GM23338 (cell line): Measurements from ENCODE around the gene PTPRN2.

Experiments used
- CREB1 ChIP-seq: fragments of 250-450 bp; sonication (Bioruptor Pico); IDR thresholded peaks from 2 replicates; pipeline ENCODE4 v1.5.0; 2020; ENCODE audit warnings: low read depth, mild to moderate bottlenecking, moderate library complexity
- CTCF ChIP-seq, 2 experiments: fragments of 200-600 bp in 1 of 2; sonication (generic) in 1 of 2; conservative IDR thresholded peaks; 2 replicates each; pipeline versions ENCODE4 v1.5.1 to v1.6.1; 2016 to 2017; ENCODE audit warnings: antibody characterized with exemption in 2 of 2, low read depth in 2 of 2, mild to moderate bottlenecking in 2 of 2, moderate library complexity in 1 of 2
- EZH2 ChIP-seq: fragments of 200-600 bp; sonication (generic); IDR thresholded peaks from one replicate; pipeline ENCODE4 v1.8.0; 2017; ENCODE audit warnings: antibody characterized with exemption, mild to moderate bottlenecking, low read depth; ENCODE audit not compliant: unreplicated experiment
- EZH2phosphoT487 ChIP-seq: fragments of 200-600 bp; sonication (generic); IDR thresholded peaks from one replicate; pipeline ENCODE4 v1.8.1; 2018; ENCODE audit warnings: antibody characterized with exemption; ENCODE audit not compliant: unreplicated experiment
- NANOG ChIP-seq: IDR thresholded peaks from 2 replicates; pipeline ENCODE4 v1.6.1; 2016; ENCODE audit warnings: antibody characterized with exemption, borderline replicate concordance
- POLR2AphosphoS5 ChIP-seq: IDR thresholded peaks from 2 replicates; pipeline ENCODE4 v1.6.1; 2016; ENCODE audit warnings: antibody characterized with exemption, low read depth
- REST ChIP-seq: IDR thresholded peaks from one replicate; pipeline ENCODE4 v1.6.1; 2018; ENCODE audit warnings: antibody characterized with exemption; ENCODE audit not compliant: unreplicated experiment
- STAT1 ChIP-seq: IDR thresholded peaks from one replicate; pipeline ENCODE4 v1.6.1; 2016; ENCODE audit warnings: antibody characterized with exemption; ENCODE audit not compliant: unreplicated experiment
- ZNF462 ChIP-seq: fragments of 250-450 bp; sonication (Bioruptor Pico); IDR thresholded peaks from 2 replicates; pipeline ENCODE4 v1.5.0; 2020; ENCODE audit warnings: mild to moderate bottlenecking, moderate library complexity

GRCh38 chr7:158574308-158575036 is 13.2 kb downstream of the PTPRN2 start:
- peak; percentile 7 to 26; a peak in 2 of 4 replicates for TF ChIP-seq CTCF (conservative IDR thresholded peaks at IDR 0.05; ENCODE audit: low read depth in 2 of 2)
- TF ChIP-seq CREB1 (CRISPR knock-in tag), result no peak
- TF ChIP-seq EZH2, result no peak
- no peak for TF ChIP-seq POLR2AphosphoS5
- no peak for TF ChIP-seq EZH2phosphoT487
- no peak for TF ChIP-seq REST
- no peak for TF ChIP-seq STAT1
- no peak for TF ChIP-seq ZNF462 (CRISPR knock-in tag)
- TF ChIP-seq NANOG, result no peak
